Breast epithelium (tissue), 3 donors: ENCODE data around the gene TIAM1.

ENCODE experiments used
- POLR2A ChIP-seq: fragments of 450-650 bp; IDR thresholded peaks from one replicate; pipeline ENCODE4 v1.6.1; 2016; ENCODE audit warnings: antibody characterized with exemption, mild to moderate bottlenecking, moderate library complexity
- POLR2AphosphoS5 ChIP-seq, 3 donors: sonication (generic); formaldehyde crosslinking; IDR thresholded peaks; one replicate each; pipeline ENCODE4 v1.6.1; 2017; ENCODE audit warnings: antibody characterized with exemption in 3 of 3
- TF ChIP-seq, protein P1 (sequence below), 3 donors: fragments of 450-650 bp; IDR thresholded peaks; one replicate each; pipeline ENCODE4 v1.5.1; 2016 to 2017; ENCODE audit warnings: antibody characterized with exemption in 3 of 3, mild to moderate bottlenecking in 3 of 3, moderate library complexity in 3 of 3

DNA sequence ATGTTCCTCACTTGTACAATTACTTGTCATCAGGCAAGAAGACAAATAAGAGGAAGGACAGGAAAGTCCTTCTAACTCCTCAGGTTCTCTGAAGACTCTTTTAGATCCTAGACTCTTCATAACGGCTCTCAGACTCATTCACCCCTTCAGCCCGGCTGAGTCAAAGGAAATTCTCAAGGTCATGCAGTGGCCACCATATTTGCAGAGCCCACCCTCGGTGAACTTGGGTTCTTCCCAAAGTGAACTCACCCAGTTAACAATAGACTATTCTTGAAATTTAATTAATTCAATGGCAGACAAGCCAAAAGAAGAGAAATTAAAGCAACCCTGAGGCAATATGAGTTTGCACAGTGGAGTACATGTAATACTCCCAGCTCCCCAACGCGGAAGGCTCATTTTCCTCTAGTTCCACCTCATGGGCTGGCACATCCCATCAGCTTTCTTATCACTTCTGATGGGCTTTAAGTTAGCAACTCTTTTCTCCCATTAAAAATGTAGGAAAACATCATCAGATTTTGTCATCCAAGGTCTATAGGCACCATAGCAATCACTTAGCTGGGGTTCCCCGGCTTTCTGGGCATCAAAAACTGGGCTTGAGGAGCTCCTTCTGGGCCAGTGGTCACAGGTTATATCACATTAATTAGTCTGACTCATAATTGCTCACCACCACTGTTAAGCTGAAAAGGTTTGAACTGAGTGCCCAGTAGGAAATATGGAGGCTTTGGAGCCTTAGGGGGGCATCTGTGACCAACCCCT lies 27.8 kb upstream of the TIAM1 start:
- TF ChIP-seq, protein P1, sequence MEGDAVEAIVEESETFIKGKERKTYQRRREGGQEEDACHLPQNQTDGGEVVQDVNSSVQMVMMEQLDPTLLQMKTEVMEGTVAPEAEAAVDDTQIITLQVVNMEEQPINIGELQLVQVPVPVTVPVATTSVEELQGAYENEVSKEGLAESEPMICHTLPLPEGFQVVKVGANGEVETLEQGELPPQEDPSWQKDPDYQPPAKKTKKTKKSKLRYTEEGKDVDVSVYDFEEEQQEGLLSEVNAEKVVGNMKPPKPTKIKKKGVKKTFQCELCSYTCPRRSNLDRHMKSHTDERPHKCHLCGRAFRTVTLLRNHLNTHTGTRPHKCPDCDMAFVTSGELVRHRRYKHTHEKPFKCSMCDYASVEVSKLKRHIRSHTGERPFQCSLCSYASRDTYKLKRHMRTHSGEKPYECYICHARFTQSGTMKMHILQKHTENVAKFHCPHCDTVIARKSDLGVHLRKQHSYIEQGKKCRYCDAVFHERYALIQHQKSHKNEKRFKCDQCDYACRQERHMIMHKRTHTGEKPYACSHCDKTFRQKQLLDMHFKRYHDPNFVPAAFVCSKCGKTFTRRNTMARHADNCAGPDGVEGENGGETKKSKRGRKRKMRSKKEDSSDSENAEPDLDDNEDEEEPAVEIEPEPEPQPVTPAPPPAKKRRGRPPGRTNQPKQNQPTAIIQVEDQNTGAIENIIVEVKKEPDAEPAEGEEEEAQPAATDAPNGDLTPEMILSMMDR (IDR thresholded peaks at IDR 0.05) = no peak
- no peak for TF ChIP-seq POLR2A
- TF ChIP-seq POLR2AphosphoS5 (IDR thresholded peaks at IDR 0.05) = no peak
